Peyer's patch (tissue), 4 donors: ENCODE data around the gene TSPAN9.

Experiments used
- CTCF ChIP-seq, 6 experiments: fragments of 450-650 bp in 4 of 6; fragments of 200-600 bp in 2 of 6; sonication (generic) in 1 of 6; IDR thresholded peaks; one replicate each; pipeline ENCODE4 v1.5.1; 2017 to 2019; ENCODE audit warnings: antibody characterized with exemption in 6 of 6, mild to moderate bottlenecking in 3 of 6, moderate library complexity in 1 of 6
- POLR2A ChIP-seq, 2 donors: fragments of 450-650 bp; IDR thresholded peaks; one replicate each; pipeline ENCODE4 v1.5.1; 2017; ENCODE audit warnings: antibody characterized with exemption in 2 of 2, mild to moderate bottlenecking in 2 of 2, moderate library complexity in 2 of 2

- TF ChIP-seq CTCF (IDR thresholded peaks at IDR 0.05) = no peak
- TF ChIP-seq POLR2A (IDR thresholded peaks at IDR 0.05) = no peak
Observed at GRCh38 chr12:3246253-3246652, 169.1 kb downstream of the TSPAN9 start.
